MCF 10A (cell line): ENCODE data around the gene HOXD9. TPM values are rescaled to one million over a fixed set of nuclear protein-coding genes. Genes with fewer than 3 reads are reported as not detected.

Experiments
- BruUV-seq: library from RNA; stranded (reverse); fragments of 400-500 nt; replicated peaks from 2 replicates; lab custom pipeline; 2021; lab: Mats Ljungman, UMichigan
- CTCF ChIA-PET: fragments of 300-600 bp; sonication (Branson Sonifier 250); formaldehyde crosslinking; extraction: SDS; loops from one replicate; lab custom pipeline; 2021; ENCODE audit warnings: antibody characterized with exemption, inconsistent platforms; lab: Yijun Ruan, JAX
- POLR2A ChIA-PET: fragments of 300-600, 350-650 bp; sonication (Branson Sonifier 250); formaldehyde crosslinking; extraction: SDS; loops from one replicate; lab custom pipeline; 2020; ENCODE audit warnings: antibody characterized with exemption, inconsistent platforms; lab: Yijun Ruan, JAX
- DNase-seq: peaks from one replicate; pipeline ENCODE4 v3.0.0-alpha.2; 2018; ENCODE audit not compliant: unreplicated experiment
- H3K27ac Mint-ChIP-seq: one replicate; pipeline ENCODE4 v1.8.0; 2022; ENCODE audit warnings: mild to moderate bottlenecking, low read depth, mixed read lengths; ENCODE audit not compliant: unreplicated experiment
- H3K27me3 Mint-ChIP-seq: one replicate; pipeline ENCODE4 v1.8.0; 2022; ENCODE audit warnings: mixed read lengths; ENCODE audit not compliant: insufficient read depth, unreplicated experiment
- H3K36me3 Mint-ChIP-seq: one replicate; pipeline ENCODE4 v1.8.0; 2022; ENCODE audit warnings: mild to moderate bottlenecking, moderate library complexity, mixed read lengths; ENCODE audit not compliant: insufficient read depth, unreplicated experiment
- H3K4me1 Mint-ChIP-seq: one replicate; pipeline ENCODE4 v1.8.0; 2022; ENCODE audit warnings: mixed read lengths; ENCODE audit not compliant: insufficient read depth, unreplicated experiment
- H3K4me3 Mint-ChIP-seq: one replicate; pipeline ENCODE4 v1.8.0; 2022; ENCODE audit warnings: mild to moderate bottlenecking, moderate library complexity, mixed read lengths; ENCODE audit not compliant: unreplicated experiment
- H3K9me3 Mint-ChIP-seq: one replicate; pipeline ENCODE4 v1.8.0; 2022; ENCODE audit warnings: mixed read lengths; ENCODE audit not compliant: unreplicated experiment
- intact Hi-C: fragments of 100-400 bp; cut with micrococcal nuclease; formaldehyde crosslinking; loops from 2 replicates; pipeline ENCODE4 v1.14.1; 2022
- total RNA-seq: library from RNA; stranded (reverse); gene quantifications from 2 replicates; pipeline ENCODE4 v1.2.3, GENCODE V29; 2022
- TF ChIP-seq, protein P1 (sequence below): fragments of 200-600 bp; IDR thresholded peaks from one replicate; pipeline ENCODE4 v1.8.0; 2022; ENCODE audit warnings: antibody characterized with exemption, mild to moderate bottlenecking; ENCODE audit not compliant: unreplicated experiment

Gene HOXD9
- total RNA-seq, 1 experiment from 2014 or later = not detected

GRCh38 chr2:176109192-176109901, 13.2 kb upstream of the HOXD9 start:
- Mint-ChIP-seq H3K27ac (no peak overlapping the region), H3K4me3 (no peak overlapping the region)

GRCh38 chr2:176109946-176110345, 12.6 kb upstream of the HOXD9 start:
- no peaks in the 10 kb centered on the region for H3K9me3 Mint-ChIP-seq
- H3K27ac Mint-ChIP-seq = no peak overlapping the region
- TF ChIP-seq, protein P1, sequence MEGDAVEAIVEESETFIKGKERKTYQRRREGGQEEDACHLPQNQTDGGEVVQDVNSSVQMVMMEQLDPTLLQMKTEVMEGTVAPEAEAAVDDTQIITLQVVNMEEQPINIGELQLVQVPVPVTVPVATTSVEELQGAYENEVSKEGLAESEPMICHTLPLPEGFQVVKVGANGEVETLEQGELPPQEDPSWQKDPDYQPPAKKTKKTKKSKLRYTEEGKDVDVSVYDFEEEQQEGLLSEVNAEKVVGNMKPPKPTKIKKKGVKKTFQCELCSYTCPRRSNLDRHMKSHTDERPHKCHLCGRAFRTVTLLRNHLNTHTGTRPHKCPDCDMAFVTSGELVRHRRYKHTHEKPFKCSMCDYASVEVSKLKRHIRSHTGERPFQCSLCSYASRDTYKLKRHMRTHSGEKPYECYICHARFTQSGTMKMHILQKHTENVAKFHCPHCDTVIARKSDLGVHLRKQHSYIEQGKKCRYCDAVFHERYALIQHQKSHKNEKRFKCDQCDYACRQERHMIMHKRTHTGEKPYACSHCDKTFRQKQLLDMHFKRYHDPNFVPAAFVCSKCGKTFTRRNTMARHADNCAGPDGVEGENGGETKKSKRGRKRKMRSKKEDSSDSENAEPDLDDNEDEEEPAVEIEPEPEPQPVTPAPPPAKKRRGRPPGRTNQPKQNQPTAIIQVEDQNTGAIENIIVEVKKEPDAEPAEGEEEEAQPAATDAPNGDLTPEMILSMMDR = no peak
- BruUV-seq = no TSS peak
- peaks cover 7% of the 10 kb centered on the region for H3K4me1 Mint-ChIP-seq
- H3K36me3 Mint-ChIP-seq = no peaks in the 10 kb centered on the region
- intact Hi-C loops = no loop called here
- peaks cover 17% of the 10 kb centered on the region for H3K27me3 Mint-ChIP-seq
- ChIA-PET POLR2A (no interaction called here), CTCF (interaction anchor here (0.6 to 2.6 kb wide), 18 partner anchors 8 to 1413 kb away, joined by 3 to 23 read pairs (median 4); partner anchors contain the start of gene HOXD12)
- no peak overlapping the region for H3K4me3 Mint-ChIP-seq
- no peak for DNase-seq

More at GRCh38 chr2:176109192-176109901, 13.2 kb upstream of the HOXD9 start:
- peaks cover 7% of the 10 kb centered on the region for H3K4me1 Mint-ChIP-seq
- TF ChIP-seq, protein P1 = no peak
- no peak for DNase-seq
- POLR2A ChIA-PET = no interaction called here
- H3K27me3 Mint-ChIP-seq = peaks cover 22% of the 10 kb centered on the region
- H3K9me3 Mint-ChIP-seq = no peaks in the 10 kb centered on the region
- no TSS peak for BruUV-seq
- H3K36me3 Mint-ChIP-seq = no peaks in the 10 kb centered on the region
- CTCF ChIA-PET = interaction anchor here (0.6 to 2.6 kb wide), 7 partner anchors 7 to 1033 kb away, joined by 3 to 23 read pairs (median 10); partner anchors contain the start of gene HOXD12
- intact Hi-C loops = no loop called here

- H3K36me3 Mint-ChIP-seq = no peaks in the 10 kb centered on the region
- no TSS peak for BruUV-seq
- TF ChIP-seq, protein P1 = no peak
- ChIA-PET CTCF (interaction anchor here (0.6 to 2.6 kb wide), 40 partner anchors 8 to 1413 kb away, joined by 3 to 23 read pairs (median 4); partner anchors contain the start of genes HOXD12 and HOXD13), POLR2A (interaction anchor here (0.7 to 1.5 kb wide), 4 partner anchors 9 to 527 kb away, joined by 3 to 5 read pairs (median 4); no protein-coding TSS in a partner anchor)
- DNase-seq = no peak
- H3K9me3 Mint-ChIP-seq = no peaks in the 10 kb centered on the region
- peaks cover 7% of the 10 kb centered on the region for H3K4me1 Mint-ChIP-seq
- intact Hi-C loops = no loop called here
- no peak overlapping the region for H3K27ac Mint-ChIP-seq
- peaks cover 10% of the 10 kb centered on the region for H3K27me3 Mint-ChIP-seq
- no peak overlapping the region for H3K4me3 Mint-ChIP-seq
These were observed 11.9 kb upstream of the HOXD9 start for GRCh38 chr2:176110415-176111308.

DNA sequence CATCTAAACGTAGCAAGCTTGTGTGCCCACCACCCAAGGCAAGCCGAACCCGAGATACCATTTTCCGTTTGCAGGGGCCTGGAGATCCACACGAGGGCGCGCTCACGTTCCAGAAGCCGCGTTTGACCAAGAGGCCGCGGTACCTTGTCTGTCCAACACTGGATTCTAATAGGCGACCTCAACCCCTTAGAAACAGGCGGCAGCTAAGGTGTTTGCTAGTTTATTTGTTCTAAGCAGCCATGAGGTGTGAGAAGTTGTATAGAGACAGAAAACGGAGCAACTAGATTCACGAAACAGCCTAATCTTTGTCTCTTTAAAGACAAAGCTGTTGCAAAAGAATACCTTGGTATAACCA, 11.2 kb upstream of the HOXD9 start:
- BruUV-seq = no TSS peak
- Mint-ChIP-seq H3K9me3 (no peaks in the 10 kb centered on the region), H3K27me3 (peaks cover 8% of the 10 kb centered on the region), H3K4me3 (no peak overlapping the region), H3K4me1 (peaks cover 2% of the 10 kb centered on the region), H3K27ac (no peak overlapping the region), H3K36me3 (no peaks in the 10 kb centered on the region)
- intact Hi-C loops = no loop called here
- CTCF ChIA-PET = interaction anchor here (0.6 to 2.6 kb wide), 35 partner anchors 9 to 1045 kb away, joined by 3 to 23 read pairs (median 4); partner anchors contain the start of genes HOXD12 and HOXD13
- peak; percentile 58 for DNase-seq
- TF ChIP-seq, protein P1 = peak; percentile 56
- POLR2A ChIA-PET = interaction anchor here (0.7 to 1.5 kb wide), 4 partner anchors 9 to 526 kb away, joined by 3 to 5 read pairs (median 4); no protein-coding TSS in a partner anchor
